Measurements from ENCODE around the gene ANKS1A.

Gene ANKS1A

DNA sequence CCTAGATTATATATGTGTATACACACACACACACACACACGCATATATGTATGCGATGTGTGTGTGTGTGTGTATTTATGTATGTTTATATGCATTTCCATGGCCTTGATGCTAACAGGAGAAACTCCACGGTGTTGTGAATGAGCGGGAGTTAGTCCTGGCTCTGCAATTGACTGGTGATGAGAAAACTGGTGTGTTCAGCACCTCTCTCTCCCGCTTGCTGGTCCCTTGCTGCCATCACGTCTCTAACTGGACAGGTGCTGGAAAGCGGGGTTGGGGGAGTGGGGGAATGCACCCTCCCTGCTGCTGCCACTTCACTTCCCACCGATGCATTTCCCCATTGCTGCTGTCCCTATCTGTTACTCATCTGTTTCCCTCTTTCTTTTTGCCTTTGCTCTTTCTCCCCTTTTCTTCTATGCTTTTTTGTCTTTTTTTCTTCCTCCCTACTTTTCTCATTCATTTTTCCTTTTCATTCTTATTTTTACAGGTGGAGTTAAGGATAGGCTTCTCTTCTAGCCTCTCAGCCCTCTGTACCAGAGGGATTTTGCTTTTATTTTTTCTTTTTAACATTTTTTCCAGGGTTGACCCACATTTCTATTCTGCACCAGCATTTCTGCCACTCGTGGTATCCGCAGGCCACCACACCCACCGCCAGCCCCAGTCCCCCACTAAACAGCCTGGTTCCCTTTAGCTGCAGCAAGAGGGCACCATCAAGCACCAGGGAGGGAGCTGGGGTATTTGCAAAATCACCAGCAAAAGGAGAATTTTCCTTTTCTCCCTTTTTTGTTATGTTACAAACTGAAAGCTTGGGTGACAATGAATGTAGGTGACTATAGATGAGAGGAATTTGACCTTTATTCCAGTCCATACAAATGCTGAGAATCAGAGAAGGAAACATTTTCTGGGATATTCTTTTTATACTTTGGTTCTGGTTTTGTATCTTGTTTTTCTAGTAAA lies 136.5 kb downstream of the ANKS1A start:
- no peak for DNase-seq

DNA sequence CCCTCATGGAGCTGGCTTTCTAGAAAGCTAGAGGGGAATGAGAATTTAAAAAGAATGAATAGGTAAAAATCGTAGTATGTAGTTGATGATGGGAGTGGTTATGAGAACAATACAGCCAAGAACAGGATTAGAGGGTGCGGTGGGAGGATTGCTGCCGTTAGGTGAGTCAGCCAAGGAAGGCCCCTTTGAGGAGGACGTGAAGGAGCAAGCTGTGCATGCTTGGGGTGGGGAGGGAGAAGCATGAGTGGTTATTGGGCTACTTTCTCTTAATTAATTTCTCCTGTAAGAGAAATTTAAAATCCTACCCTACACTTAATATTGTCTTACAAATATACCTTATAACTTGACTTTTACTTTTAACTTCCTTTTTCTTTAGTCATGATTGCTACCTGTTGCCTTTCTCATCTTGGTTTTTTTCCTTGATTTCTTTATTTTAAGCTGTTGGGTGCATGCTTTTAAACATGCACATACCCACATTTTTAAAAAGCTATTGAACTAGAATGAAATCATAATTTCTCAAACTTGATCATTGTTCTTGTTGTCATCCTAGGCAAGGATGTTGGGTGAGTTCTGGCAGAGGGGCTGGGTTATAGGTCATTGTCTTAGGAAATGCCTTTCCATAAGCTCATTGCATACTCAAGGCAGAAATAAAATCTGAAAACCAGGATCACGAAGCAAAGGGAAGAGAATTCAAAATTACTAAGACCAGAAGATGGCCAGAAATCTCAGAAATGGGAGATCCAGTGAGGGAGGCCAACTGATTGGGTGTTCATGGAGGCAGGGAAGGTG lies 137.6 kb downstream of the ANKS1A start:
- no peak for DNase-seq

DNA sequence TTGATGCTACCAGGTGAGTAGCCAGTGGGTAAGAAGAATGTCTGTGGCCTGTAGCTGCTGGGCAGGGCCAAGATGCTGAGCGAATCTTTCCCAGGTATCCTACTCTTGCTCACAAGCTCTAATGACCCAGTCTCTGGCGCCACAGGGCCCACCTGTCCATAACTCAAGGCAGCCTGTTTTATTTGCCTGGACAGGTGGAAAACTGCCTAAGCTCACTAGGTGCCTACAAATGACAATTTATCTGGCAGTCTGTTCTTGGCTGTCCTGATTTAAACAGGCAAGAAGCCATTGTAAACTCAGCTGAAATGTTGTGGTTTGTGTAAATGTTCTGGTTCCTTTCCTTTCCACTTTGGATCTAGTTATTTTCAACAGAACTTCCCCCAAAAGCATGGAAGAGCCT lies 138.8 kb downstream of the ANKS1A start:
- DNase-seq, result no peak

DNA sequence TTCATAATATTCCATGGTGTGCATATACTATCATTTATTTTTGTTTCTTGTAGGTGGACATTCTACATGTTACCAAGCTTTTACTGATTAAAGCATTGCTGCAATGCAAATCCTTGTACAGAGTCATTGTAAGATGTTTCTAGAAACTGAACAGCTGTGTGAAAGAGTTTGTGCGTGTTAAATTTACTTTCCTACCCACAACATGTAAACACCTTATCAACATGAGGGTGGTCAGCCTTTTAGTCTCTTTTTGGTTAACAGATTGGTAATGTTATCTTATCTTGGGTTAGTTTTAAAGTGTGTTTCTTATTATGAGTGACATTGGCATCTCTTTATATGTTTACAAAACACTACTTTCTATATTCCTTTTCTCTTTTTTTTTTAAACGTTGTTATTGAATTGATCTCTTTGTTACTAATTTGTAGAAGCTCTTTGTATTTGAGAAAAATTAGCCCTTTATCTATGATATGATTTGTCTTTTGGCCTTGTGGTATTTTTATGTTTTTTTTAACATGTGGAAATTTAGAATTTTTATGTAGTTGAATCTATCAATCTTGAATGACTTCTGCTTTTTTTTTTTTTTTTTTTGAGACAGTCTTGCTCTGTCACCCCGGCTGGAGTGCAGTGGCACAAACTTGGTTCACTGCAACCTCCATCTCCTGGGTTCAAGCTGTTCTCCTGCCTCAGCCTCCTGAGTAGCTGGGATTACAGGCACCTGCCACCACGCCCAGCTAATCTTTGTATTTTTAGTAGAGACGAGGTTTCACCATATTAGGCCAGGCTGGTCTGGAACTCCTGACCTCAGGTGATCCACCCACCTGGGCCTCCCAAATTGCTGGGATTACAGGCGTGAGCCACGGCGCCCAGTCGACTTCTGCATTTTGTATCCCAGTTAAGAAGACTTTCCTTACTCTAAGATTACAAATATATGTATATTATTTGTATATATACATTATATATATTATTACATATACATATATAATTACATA lies 140.0 kb downstream of the ANKS1A start:
- DNase-seq, result no peak

DNA sequence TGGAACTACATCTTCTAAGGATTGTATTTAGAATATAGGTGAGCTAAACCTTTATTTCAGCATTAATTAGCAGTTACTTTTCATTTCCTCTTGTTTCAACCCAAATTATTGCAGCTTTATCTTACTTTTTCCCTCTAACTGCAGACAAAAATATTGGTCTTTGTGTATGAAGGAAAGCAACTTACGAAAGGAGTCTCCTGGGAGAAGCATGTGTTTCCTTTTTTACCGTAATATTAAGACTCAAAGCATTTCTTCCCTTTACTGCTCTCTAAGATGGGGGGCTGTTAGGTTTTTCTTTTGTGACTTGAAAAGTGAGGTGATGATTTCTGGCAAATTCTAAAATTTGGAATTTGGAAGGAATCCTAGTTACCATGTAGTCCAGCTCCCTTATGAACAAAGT lies 141.0 kb downstream of the ANKS1A start:
- no peak for DNase-seq

DNA sequence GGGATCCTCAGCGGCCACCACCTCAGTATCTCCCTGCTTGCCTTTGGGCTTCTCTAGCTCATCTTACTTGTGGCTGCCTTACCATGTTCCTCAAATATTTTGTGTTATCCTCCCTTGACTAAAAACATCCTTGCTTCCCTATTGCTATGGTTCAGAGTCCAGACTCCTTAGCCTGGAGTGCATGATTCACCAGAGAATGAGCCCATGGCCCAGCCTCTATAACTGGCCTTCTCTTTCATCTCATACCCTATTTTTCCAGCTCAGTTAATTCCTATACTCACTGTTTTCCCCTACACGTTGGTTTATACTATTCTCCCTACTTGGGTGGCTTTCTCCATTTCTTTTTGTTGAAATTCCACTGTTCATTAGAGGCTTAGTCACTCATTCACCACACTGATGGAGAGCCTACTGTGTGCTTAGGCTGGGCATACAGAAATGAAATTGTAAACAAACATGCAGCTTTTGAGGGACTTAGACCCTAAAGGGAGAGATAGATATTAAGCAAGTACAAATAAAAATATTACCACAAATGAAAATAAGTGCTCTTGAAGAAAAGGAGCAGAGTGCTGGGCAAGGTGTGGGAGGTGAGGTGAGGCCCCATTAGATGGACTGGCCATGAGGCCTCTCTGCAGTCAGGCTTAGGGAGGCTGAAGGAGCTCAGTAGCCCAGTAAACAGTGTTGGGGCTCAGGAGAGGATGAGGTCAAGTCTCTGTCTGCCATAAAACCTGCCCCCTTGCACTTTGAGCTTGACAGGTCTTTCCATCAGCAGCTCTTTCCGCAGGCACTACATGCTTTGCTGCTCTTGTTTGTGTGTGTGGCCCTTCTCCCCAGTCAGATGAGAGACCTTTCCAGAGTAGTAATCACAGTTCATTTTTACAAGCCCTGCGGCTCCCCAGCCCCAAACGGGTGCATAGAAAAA lies 142.8 kb downstream of the ANKS1A start:
- DNase-seq, result no peak

DNA sequence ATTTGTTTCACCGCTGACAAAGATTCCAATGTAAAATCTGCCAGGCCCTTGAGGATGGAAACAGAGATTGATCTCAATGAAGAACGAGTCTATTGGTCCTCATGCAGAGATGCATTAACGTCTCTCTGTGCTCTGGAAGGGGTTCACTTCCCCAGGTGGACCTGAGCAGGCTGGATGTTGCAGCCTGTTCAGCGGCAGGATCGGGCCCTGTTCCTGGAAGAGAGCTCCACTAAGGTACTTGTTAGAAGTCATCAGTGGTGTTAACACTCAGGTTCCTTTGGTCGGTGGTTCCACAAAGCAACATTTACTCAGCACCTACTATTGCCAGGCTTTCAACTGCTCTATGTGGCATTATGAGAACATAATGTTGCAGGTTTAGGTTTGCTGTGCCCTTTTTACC lies 144.6 kb downstream of the ANKS1A start:
- no peak for DNase-seq

DNA sequence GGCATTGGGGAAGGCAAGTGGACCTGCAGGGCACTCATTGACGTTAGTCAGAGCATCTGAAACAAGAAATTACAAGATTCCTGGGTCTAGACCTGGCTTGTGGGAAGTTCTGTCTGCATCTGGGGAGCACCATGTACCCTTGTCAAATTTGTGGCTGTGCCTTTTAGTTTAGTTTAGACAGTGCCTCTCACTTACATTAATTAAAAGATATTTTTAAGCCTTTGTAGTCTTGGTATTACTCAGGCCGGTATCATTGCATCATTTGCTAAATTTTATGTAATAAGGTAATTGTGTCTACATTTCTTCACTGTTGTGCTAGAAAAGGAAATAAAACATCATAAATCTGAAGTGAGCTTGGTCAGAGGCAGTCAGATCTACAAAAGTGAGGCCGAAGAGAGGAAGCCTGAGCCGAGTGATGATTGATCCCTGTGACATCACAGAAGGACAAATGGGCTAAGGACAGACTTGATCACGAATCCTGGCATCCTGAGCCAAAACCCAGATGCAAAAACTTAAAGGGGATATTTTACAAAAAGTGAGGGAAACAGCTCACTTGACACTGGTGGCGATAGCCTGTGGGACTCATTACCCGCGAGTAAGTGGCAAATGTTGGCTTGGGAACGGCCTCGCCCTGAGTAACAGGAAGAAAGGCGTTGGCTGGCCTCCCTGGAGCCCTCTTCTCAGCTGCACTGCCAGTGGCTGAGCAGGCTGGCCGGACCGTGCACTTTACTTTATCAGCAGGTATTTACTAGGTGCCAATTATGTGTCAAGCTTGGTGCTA lies 145.5 kb downstream of the ANKS1A start:
- DNase-seq, result no peak

DNA sequence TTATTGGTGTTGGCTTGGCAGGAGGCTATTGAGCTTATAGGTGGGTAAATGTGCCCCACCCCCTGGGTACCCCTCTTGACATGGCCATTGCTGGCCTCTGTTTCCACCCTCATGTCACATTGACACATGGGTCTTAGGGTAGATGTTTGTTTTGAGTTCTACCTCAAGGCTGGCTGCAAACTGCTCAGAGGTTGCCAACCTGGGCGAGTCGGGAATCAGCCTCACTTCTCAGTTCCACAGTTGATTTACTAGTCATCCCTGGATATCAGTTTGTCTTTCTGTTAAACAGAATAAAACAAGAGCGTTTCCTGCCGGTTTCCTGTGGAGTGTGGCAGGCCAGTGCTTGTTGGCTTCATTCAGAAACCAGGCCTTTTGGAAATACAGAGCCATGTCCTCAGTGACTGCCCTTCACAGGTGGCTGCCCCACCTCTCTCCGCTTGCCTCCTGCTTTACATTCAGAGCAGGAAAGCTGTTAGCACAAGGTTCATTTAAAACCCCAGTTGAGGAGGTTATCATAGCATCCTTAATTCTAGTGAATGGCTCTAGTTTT lies 146.5 kb downstream of the ANKS1A start:
- DNase-seq, result no peak

DNA sequence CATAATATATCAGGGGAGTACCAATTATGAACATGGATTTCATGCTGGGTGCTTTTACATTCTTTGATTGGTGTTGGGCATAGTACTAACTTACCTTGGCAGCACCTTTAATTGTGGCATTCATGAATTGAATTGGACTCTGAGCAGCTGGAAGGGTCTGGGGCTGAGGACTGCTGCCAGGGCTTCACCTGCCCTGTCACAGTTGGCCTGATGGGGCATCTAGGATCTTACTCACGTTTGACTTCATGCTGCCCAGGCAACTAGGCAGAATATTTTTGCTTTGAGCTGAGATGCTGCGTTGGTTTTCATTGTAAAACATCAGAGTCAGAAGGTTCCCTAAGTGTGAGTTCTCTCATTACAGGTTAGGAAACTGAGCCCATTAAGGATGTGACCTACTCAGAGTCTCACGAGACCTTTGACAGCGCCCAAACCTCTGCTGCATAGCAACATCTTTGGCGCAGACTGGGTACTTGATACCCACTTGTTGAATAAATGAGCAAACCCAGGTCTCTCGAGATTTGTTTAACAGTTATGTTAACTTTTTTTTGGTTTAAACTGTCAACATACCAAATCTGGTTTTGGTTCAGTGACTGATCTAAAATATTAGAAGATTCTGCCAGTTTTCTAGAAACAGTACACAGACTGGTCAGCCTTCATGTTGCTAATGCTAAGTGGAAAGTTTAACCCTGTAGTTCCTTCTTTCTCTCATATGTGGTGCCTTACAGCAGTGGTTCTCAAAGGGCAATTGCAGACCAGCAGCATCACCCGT lies 147.2 kb downstream of the ANKS1A start:
- DNase-seq, result no peak

DNA sequence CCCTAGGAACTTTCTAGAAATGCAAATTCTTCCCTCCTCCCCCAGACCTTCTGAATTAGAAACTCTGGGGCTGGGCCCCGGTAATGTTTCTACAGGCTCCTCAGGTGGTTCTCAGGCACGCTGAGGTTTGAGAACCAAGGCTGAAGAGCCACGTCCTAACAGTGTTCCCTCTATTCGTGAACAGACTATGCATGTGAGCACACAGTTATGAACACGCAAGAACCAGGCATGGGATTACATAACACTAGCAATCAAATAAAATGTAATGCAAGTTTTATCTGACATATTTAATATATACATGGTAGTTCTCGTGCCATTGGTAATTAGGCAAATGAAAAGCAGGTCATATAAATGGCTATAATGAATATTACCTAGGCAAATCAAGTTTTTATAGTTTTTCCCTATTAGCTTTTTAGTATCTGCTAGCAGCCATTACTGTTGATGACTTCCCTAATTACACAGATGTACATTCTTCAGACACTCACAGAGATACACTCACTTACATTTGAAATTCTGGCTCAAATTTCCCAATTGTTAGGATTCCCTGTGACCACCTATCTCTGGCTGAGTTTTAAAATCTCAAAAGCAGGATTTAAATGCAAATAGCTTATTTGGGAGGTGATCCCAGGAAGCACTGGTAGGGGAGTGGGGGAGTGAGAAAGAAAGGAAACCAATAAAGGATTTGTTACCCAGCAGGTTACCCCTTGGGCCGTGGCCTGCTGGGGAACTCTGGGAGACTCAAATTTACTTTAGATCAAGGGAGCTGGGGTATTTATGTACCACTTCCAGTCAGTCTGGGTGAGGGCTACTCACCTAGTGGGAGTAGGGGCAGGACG lies 148.0 kb downstream of the ANKS1A start:
- DNase-seq, result no peak

DNA sequence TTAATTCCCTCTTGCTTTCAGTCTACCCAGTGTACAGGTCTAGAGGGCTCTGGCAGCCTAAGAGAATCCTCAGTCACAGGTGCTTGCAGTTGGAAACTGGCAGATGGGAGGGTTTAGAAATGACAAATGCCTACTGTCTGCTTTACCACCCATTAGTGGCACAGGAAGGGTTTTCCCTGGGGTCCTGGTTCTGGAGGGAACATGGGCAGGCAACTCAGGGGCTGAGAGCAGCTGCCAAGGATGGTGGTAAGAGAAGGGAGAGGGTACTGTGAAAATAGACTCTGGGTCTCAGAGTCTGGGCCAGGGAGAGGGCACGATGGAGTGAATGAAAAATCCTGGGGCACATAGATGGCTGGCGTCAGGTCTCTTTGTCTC lies 148.6 kb downstream of the ANKS1A start:
- no peak for DNase-seq

DNA sequence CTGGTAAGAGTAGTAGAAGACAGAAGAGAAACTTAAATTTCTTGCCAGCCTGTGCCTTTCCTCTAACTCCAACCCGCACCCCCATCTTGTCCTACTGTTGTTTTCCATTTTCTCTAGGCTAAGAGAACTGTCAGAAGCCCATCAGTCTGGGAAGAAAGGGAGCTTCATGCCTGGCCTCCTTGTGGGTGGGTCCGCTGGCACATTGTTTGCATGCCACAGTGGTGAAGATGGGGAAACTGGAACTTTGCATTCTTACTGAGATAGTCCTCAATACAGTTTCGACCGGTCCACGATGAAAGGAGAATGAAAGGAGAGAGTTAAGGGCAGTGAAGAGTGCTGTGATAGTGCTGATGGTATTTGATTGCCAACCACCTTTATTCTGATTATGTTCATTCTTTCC lies 149.0 kb downstream of the ANKS1A start:
- DNase-seq, result no peak

DNA sequence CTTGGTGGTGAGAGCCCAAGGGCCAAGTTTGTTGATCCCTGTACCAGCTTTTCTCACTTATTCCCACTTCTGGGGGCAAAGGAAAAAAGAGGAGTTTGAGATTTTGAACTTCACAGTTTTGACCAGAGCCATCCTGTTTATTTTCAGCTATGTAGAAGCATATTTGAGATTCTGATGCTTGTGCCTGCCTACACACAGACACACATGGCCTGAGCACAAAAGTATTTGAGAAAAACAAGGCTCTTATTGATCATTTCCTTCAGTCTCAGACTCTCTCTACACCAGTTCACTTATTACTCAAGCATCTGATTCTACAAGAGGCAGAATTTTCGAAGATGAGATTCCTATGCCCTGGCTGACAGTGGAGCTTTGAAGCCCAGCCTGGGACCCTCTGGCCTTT lies 151.3 kb downstream of the ANKS1A start:
- no peak for DNase-seq

DNA sequence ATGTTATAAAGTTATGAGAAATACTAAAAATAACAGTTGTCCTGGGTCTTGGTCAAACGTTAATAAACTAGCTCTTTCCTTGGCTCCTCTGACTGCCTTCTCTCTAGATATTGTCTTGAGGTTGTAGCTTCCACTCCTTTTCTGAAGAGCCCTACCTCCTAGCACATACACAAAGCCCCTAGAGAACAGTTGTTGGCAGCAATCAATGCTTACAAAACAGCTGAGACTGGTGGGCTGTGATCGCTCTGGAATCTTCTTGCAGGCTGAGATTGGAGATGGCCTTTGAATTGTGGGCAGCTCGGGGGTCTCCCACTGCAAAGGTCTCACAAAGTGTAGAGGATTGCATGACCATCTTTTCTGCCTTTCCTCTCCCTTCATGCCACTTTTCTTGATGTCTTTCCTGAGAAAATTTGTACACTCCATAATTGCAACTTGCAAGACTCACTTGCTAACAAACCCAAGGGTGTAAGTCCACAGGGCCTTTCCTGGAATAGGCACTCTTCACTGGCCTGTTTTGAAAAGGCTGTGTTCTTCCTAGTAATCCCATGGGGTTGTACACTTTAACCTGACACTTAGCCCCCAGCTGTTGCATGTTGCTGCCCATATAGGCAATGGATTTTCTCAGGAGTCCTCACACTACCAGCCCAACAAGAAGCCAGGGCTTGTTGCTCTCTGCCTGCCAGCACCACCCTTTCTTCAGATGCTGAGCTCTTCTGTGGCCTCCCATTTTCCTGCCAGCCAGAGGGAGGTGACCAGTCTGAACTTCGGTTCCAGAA lies 152.2 kb downstream of the ANKS1A start:
- DNase-seq, result no peak

DNA sequence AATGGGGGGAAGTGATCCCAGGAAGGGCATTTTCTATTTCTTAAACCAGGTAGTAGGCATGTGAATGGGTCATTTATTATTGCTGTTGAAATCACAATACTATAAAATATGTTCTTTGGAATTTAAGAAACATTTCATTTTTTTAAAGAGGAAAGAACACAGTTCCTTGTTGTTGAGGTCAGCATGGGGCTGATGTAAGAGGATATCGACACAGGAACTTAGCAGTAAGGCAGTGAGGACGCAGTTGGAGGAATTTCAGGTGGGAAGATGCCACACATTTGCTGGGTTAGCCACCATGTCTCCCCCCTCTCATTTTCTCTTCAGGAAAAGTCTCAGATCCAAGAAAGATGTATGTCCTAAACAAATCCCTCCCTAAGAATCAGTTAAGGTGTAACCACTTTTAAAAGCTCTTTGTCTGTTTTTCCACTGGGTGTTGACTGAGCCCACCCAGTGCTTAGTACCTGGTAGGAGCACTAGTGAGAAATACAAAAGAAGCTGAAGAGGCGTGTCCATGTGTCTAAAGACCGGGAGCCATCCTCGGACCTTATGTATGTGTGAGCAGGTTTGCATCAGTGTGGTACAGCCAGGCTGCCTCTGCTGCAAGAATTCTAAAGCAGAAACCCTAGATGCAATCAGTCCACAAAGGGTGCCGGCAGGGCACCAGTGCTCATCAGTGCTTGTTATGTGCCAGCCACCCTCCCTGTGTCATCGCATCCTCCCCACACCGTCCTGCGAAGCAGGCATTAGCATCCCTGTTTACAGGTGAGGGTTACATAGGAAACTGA lies 153.2 kb downstream of the ANKS1A start:
- DNase-seq, result no peak
